KBM-7 (cell line): ENCODE results near the gene WBP1.
A peak's percentile ranks its signal among the peaks of the same experiment; 100 is the strongest.
"Not testable (repeated sequence)": the region's sequence is repeated elsewhere in the genome, so short reads cannot be mapped to it uniquely, and the experiment has no call there.

Source experiments
- DNase-seq: peaks from one replicate; pipeline ENCODE4 v3.0.0-alpha.2; 2015
- in situ Hi-C: fragments of 300-500 bp; cut with MboI; formaldehyde crosslinking; loops from 2 replicates; pipeline ENCODE4 v1.14.3; 2020; ENCODE audit warnings: low sequenced_read_pairs, low pct_unique_long_range_greater_than_20kb, mixed read lengths

Gene WBP1

GRCh38 chr2:74425523-74425922, 32.7 kb upstream of the WBP1 start:
- in situ Hi-C loops: no loop called here
- no peak for DNase-seq

GRCh38 chr2:74426181-74426758, 32.0 kb upstream of the WBP1 start:
- in situ Hi-C loops: no loop called here
- no peak for DNase-seq

- in situ Hi-C loops: no loop called here
- DNase-seq: no peak
These were observed 30.7 kb upstream of the WBP1 start for GRCh38 chr2:74427551-74427950.

- in situ Hi-C loops: no loop called here
- DNase-seq: no peak
These were observed 29.6 kb upstream of the WBP1 start for GRCh38 chr2:74428675-74429074.

- DNase-seq: no peak
- in situ Hi-C loops: no loop called here
These were observed 28.5 kb upstream of the WBP1 start for GRCh38 chr2:74429487-74430451.

GRCh38 chr2:74430502-74430901, 27.7 kb upstream of the WBP1 start:
- in situ Hi-C loops: no loop called here

GRCh38 chr2:74436111-74436805, 22.0 kb upstream of the WBP1 start:
- no peak for DNase-seq
- in situ Hi-C loops: no loop called here

More at GRCh38 chr2:74430502-74430901, 27.7 kb upstream of the WBP1 start:
- DNase-seq: no peak

- in situ Hi-C loops: no loop called here
- no peak for DNase-seq
These were observed 21.2 kb upstream of the WBP1 start for GRCh38 chr2:74436848-74437695.

GRCh38 chr2:74438248-74438647, 20.0 kb upstream of the WBP1 start:
- DNase-seq: no peak
- in situ Hi-C loops: no loop called here

GRCh38 chr2:74439373-74439772, 18.9 kb upstream of the WBP1 start:
- in situ Hi-C loops: no loop called here
- DNase-seq: no peak

- no peak for DNase-seq
- in situ Hi-C loops: no loop called here
These were observed 18.3 kb upstream of the WBP1 start for GRCh38 chr2:74439803-74440377.

GRCh38 chr2:74440378-74441169, 17.7 kb upstream of the WBP1 start:
- in situ Hi-C loops: no loop called here

GRCh38 chr2:74441170-74441689, 17.0 kb upstream of the WBP1 start:
- no peak for DNase-seq
- in situ Hi-C loops: no loop called here

More at GRCh38 chr2:74440378-74441169, 17.7 kb upstream of the WBP1 start:
- DNase-seq: peak; percentile 93

GRCh38 chr2:74441690-74442482, 16.4 kb upstream of the WBP1 start, which contains the start of gene RTKN:
RTKN (minus strand) TSS chr2:74441937; CDS start chr2:74441816, 121 bp downstream.
- DNase-seq: no peak
- in situ Hi-C loops: no loop called here

- in situ Hi-C loops, DNase-seq: not testable (repeated sequence)
These were observed 15.5 kb upstream of the WBP1 start for GRCh38 chr2:74442483-74443297.
